ENCODE measurements around the gene TJP1. TPM values are rescaled to one million over a fixed set of nuclear protein-coding genes. Genes with fewer than 3 reads are reported as not detected.
A peak's percentile ranks its signal among the peaks of the same experiment; 100 is the strongest.
"Not testable (repeated sequence)": the region's sequence is repeated elsewhere in the genome, so short reads cannot be mapped to it uniquely, and the experiment has no call there.

The TJP1 gene
- total RNA-seq, 4 donors from 2014 or later, result 69.6 to 142 (median 119) TPM

- intact Hi-C loops (cut with DNase I), result no loop called here
- TF ChIP-seq POLR2A (IDR thresholded peaks at IDR 0.05) (no peak), CTCF (IDR thresholded peaks at IDR 0.05) (no peak)
- H3K9me3 ChIP-seq, result no peaks in the 10 kb centered on the region
- peaks cover 4 to 18% (median 4%) of the 10 kb centered on the region in 3 donors for H3K4me1 ChIP-seq
- WGBS, 2 donors, result 51 to 65% methylated on average over 8 of the region's 8 CpGs
- H3K4me3 ChIP-seq, result no peak overlapping the region
- H3K36me3 ChIP-seq, result no peaks in the 10 kb centered on the region
- no peak for DNase-seq
- no peak overlapping the region for H3K27ac ChIP-seq
- H3K27me3 ChIP-seq, result peaks cover 0 to 43% (median 1%) of the 10 kb centered on the region in 4 donors
Observed at GRCh38 chr15:29676961-29677402, 145.3 kb downstream of the TJP1 start.

GRCh38 chr15:29676374-29676960 is 145.8 kb downstream of the TJP1 start:
- H3K9me3 ChIP-seq; H3K27ac ChIP-seq; H3K4me3 ChIP-seq; DNase-seq; H3K36me3 ChIP-seq; intact Hi-C loops (cut with DNase I): not testable (repeated sequence)
- 81 to 88% methylated on average over 7 to 13 of the region's 13 CpGs for WGBS, 2 donors
- Histone ChIP-seq H3K4me1 (peaks cover 4 to 20% (median 4%) of the 10 kb centered on the region in 3 donors), H3K27me3 (peaks cover 0 to 47% (median 1%) of the 10 kb centered on the region in 4 donors)

- peaks cover 0 to 47% (median 1%) of the 10 kb centered on the region in 4 donors for H3K27me3 ChIP-seq
- no peaks in the 10 kb centered on the region for H3K36me3 ChIP-seq
- H3K27ac ChIP-seq, result no peak overlapping the region
- peaks cover 4 to 26% (median 4%) of the 10 kb centered on the region in 3 donors for H3K4me1 ChIP-seq
- no peak for DNase-seq
- H3K9me3 ChIP-seq, result no peaks in the 10 kb centered on the region
- TF ChIP-seq CTCF (IDR thresholded peaks at IDR 0.05), result no peak
- TF ChIP-seq POLR2A (IDR thresholded peaks at IDR 0.05), result no peak
- intact Hi-C loops (cut with DNase I), result no loop called here
- 73 to 76% methylated on average over 7 to 10 of the region's 29 CpGs for WGBS, 2 donors
- peak overlapping the region in 1 of 4 donors; percentile 74 for H3K4me3 ChIP-seq
Observed at GRCh38 chr15:29675791-29676301, 146.4 kb downstream of the TJP1 start.

- no peak for TF ChIP-seq CTCF (IDR thresholded peaks at IDR 0.05)
- TF ChIP-seq POLR2A (IDR thresholded peaks at IDR 0.05), result no peak
Observed at GRCh38 chr15:29674661-29675533, 147.4 kb downstream of the TJP1 start.

GRCh38 chr15:29672923-29673809 is 149.1 kb downstream of the TJP1 start:
- no peaks in the 10 kb centered on the region for H3K36me3 ChIP-seq
- DNase-seq, result no peak
- intact Hi-C loops (cut with DNase I), result no loop called here
- peaks cover 4 to 34% (median 4%) of the 10 kb centered on the region in 3 donors for H3K4me1 ChIP-seq
- 80% methylated on average over 10 to 11 of the region's 11 CpGs for WGBS, 2 donors
- peaks cover 0 to 47% (median 1%) of the 10 kb centered on the region in 4 donors for H3K27me3 ChIP-seq
- no peak overlapping the region for H3K4me3 ChIP-seq
- H3K27ac ChIP-seq, result no peak overlapping the region
- no peak for TF ChIP-seq CTCF (IDR thresholded peaks at IDR 0.05)
- TF ChIP-seq POLR2A (IDR thresholded peaks at IDR 0.05), result no peak
- H3K9me3 ChIP-seq, result no peaks in the 10 kb centered on the region

More at GRCh38 chr15:29674661-29675533, 147.4 kb downstream of the TJP1 start:
- no peak for DNase-seq
- Histone ChIP-seq H3K36me3 (no peaks in the 10 kb centered on the region), H3K9me3 (no peaks in the 10 kb centered on the region), H3K4me1 (peaks cover 4 to 34% (median 4%) of the 10 kb centered on the region in 3 donors), H3K27ac (no peak overlapping the region), H3K27me3 (peaks cover 0 to 47% (median 1%) of the 10 kb centered on the region in 4 donors), H3K4me3 (peak overlapping the region; percentile 28 to 74 (median 45))
- WGBS, 2 donors, result 6 to 9% methylated on average over 16 to 30 of the region's 74 CpGs
- intact Hi-C loops (cut with DNase I), result no loop called here
